HG02884 (cell line): ENCODE data around the gene ZBTB16.

Experiments
- ATAC-seq: cut with Tn5 transposase; IDR thresholded peaks from one replicate; pipeline ENCODE4 v1.9.1; 2021; ENCODE audit warnings: mild to moderate bottlenecking, moderate library complexity; ENCODE audit not compliant: unreplicated experiment

ZBTB16 gene

GRCh38 chr11:114293201-114293711, 233.7 kb downstream of the ZBTB16 start:
- no peak for ATAC-seq

- ATAC-seq: no peak
Observed at GRCh38 chr11:114295676-114296604, 236.4 kb downstream of the ZBTB16 start, which contains the start of gene NNMT. Gene NNMT (plus strand): TSS chr11:114296399. CDS start chr11:114296557, 158 bp downstream.

- no peak for ATAC-seq
Observed at GRCh38 chr11:114296605-114297372, 237.3 kb downstream of the ZBTB16 start.

GRCh38 chr11:114297806-114298709, 238.5 kb downstream of the ZBTB16 start:
- no peak for ATAC-seq

DNA sequence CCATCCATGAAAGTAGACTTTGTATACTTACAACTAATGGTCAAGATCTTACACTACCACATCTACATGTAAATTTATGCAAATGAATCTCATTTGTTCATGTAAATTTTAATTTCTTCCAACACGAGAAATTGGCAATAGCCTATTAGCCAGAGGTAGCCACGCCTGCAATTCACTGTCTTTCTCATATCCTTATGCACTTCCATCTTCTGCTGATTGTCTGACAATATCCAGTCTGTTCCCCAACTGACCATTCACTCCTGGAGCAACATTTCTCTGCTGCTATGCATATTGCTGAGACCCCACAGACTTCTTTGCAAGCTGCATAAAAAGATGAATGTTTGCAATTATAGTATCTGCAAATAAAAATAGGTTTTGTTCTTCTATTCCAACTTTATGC, 239.2 kb downstream of the ZBTB16 start:
- ATAC-seq: no peak
